Endothelial cell of umbilical vein (primary cell): Measurements from ENCODE around the gene ZNF283. TPM values are rescaled to one million over a fixed set of nuclear protein-coding genes. Genes with fewer than 3 reads are reported as not detected.

ENCODE experiments used
- BruUV-seq: library from RNA; stranded (reverse); fragments of 400-500 nt; replicated peaks from 2 replicates; lab custom pipeline; 2021; lab: Mats Ljungman, UMichigan
- CTCF ChIA-PET: fragments of 300-600, 350-600 bp; sonication (Branson Sonifier 250); formaldehyde crosslinking; loops from one replicate; lab custom pipeline; 2021; ENCODE audit warnings: antibody characterized with exemption, inconsistent platforms; lab: Charles Lee
- POLR2A ChIA-PET: fragments of 300-600, 350-600 bp; sonication (Branson Sonifier 250); formaldehyde crosslinking; loops from one replicate; lab custom pipeline; 2021; ENCODE audit warnings: antibody characterized with exemption, inconsistent platforms; lab: Charles Lee
- DNase-seq: peaks from one replicate; pipeline ENCODE4 v3.0.0-alpha.2; 2011; ENCODE audit warnings: low read depth, low spot score
- FAIRE-seq: peaks from 2 replicates; lab custom pipeline; 2011; peaks lifted over from hg19 to GRCh38; lab: Jason Lieb, UNC
- H2AFZ ChIP-seq: 2 replicates; pipeline ENCODE4 v1.6.0; 2012; ENCODE audit warnings: low read depth, low read length, control low read depth, inconsistent platforms
- H3K27ac ChIP-seq: 2 replicates; pipeline ENCODE4 v1.5.1; 2011; ENCODE audit warnings: low read depth, mild to moderate bottlenecking, control low read depth, low read length, moderate library complexity; ENCODE audit not compliant: insufficient read depth
- H3K27me3 ChIP-seq, 2 experiments: 2 replicates each; pipeline versions ENCODE4 v1.6.0 to v1.6.1; 2011; ENCODE audit warnings: low read length in 2 of 2, mixed read lengths in 1 of 2; ENCODE audit not compliant: control insufficient read depth in 2 of 2, insufficient read depth in 2 of 2
- H3K36me3 ChIP-seq, 2 experiments: 2 replicates in 1 of 2; 3 replicates in 1 of 2; pipeline ENCODE4 v1.5.1; 2011; ENCODE audit warnings: low read length in 2 of 2, mild to moderate bottlenecking in 1 of 2, moderate library complexity in 1 of 2; ENCODE audit not compliant: control insufficient read depth in 2 of 2, insufficient read depth in 2 of 2; ENCODE audit errors: extremely low read depth in 1 of 2
- H3K4me1 ChIP-seq: 3 replicates; pipeline ENCODE4 v1.5.1; 2011; ENCODE audit warnings: mild to moderate bottlenecking, low read length; ENCODE audit not compliant: control insufficient read depth, insufficient read depth; ENCODE audit errors: extremely low read depth
- H3K4me2 ChIP-seq: 2 replicates; pipeline ENCODE4 v1.6.1; 2011; ENCODE audit warnings: low read length, control low read depth, mixed read lengths; ENCODE audit not compliant: insufficient read depth
- H3K4me3 ChIP-seq, 3 experiments: fragments of 200-600 bp in 1 of 3; sonication (generic), shearing (Covaris generic) in 1 of 3; replicated peaks in 1 of 3; 2 replicates each; pipeline ENCODE4 v1.5.1; 2011 to 2016; ENCODE audit warnings: control low read depth in 3 of 3, low read length in 3 of 3, mild to moderate bottlenecking in 2 of 3, inconsistent platforms in 1 of 3, low read depth in 1 of 3, moderate library complexity in 1 of 3; ENCODE audit not compliant: insufficient read depth in 1 of 3
- H3K79me2 ChIP-seq: 2 replicates; pipeline ENCODE4 v1.6.0; 2012; ENCODE audit warnings: low read length, inconsistent platforms; ENCODE audit not compliant: control insufficient read depth, insufficient read depth
- H3K9ac ChIP-seq: replicated peaks from 2 replicates; pipeline ENCODE3; 2011; ENCODE audit warnings: low read length, control low read depth; ENCODE audit not compliant: insufficient read depth; ENCODE audit errors: extremely low read depth
- H3K9me1 ChIP-seq: replicated peaks from 3 replicates; pipeline ENCODE4 v1.6.0; 2011; ENCODE audit warnings: mild to moderate bottlenecking, low read length; ENCODE audit not compliant: control insufficient read depth, insufficient read depth; ENCODE audit errors: extremely low read depth
- H3K9me3 ChIP-seq: replicated peaks from 2 replicates; pipeline ENCODE4 v1.5.1; 2012; ENCODE audit warnings: low read length, inconsistent platforms; ENCODE audit not compliant: control insufficient read depth, insufficient read depth
- H4K20me1 ChIP-seq: replicated peaks from 2 replicates; pipeline ENCODE3; 2011; ENCODE audit warnings: mild to moderate bottlenecking, low read length; ENCODE audit not compliant: control insufficient read depth, insufficient read depth; ENCODE audit errors: extremely low read depth
- CTCF ChIP-seq, 2 donors: IDR thresholded peaks; 1 replicate in 1 of 2; 2 replicates in 1 of 2; pipeline ENCODE4 v1.5.1; 2011; ENCODE audit warnings: low read length in 2 of 2, mild to moderate bottlenecking in 2 of 2, moderate library complexity in 2 of 2, control low read depth in 1 of 2, inconsistent platforms in 1 of 2, low read depth in 1 of 2; ENCODE audit not compliant: insufficient read depth in 1 of 2; ENCODE audit errors: extremely low read depth in 1 of 2
- EZH2 ChIP-seq: IDR thresholded peaks from 2 replicates; pipeline ENCODE4 v1.6.1; 2012; ENCODE audit warnings: borderline replicate concordance, low read depth, mild to moderate bottlenecking, moderate library complexity, low read length, inconsistent platforms; ENCODE audit not compliant: severe bottlenecking
- FOS ChIP-seq: IDR thresholded peaks from 2 replicates; pipeline ENCODE4 v1.6.1; 2011; ENCODE audit warnings: mild to moderate bottlenecking, low read length, moderate library complexity, borderline replicate concordance; ENCODE audit not compliant: insufficient read depth
- GATA2 ChIP-seq: IDR thresholded peaks from 2 replicates; pipeline ENCODE4 v1.7.0; 2011; ENCODE audit warnings: low read depth, mild to moderate bottlenecking, moderate library complexity, mixed read lengths, low read length; ENCODE audit not compliant: insufficient read length, insufficient read depth
- JUN ChIP-seq: IDR thresholded peaks from 2 replicates; pipeline ENCODE4 v1.6.1; 2011; ENCODE audit warnings: borderline replicate concordance, low read depth; ENCODE audit not compliant: insufficient read length, insufficient read depth
- MAX ChIP-seq: IDR thresholded peaks from 2 replicates; pipeline ENCODE4 v1.6.1; 2011; ENCODE audit not compliant: insufficient read depth, insufficient read length
- MYC ChIP-seq: IDR thresholded peaks from one replicate; pipeline ENCODE4 v1.6.1; 2011; ENCODE audit warnings: mild to moderate bottlenecking, low read depth, low read length
- POLR2A ChIP-seq: IDR thresholded peaks from 2 replicates; pipeline ENCODE4 v1.6.1; 2012; ENCODE audit warnings: low read depth, mild to moderate bottlenecking, control low read depth, low read length
- POLR2AphosphoS5 ChIP-seq: IDR thresholded peaks from 2 replicates; pipeline ENCODE4 v1.6.1; 2012; ENCODE audit warnings: low read depth, mild to moderate bottlenecking, control low read depth, low read length, moderate library complexity; ENCODE audit not compliant: insufficient read depth
- dilution Hi-C: fragments of 300-500 bp; cut with MboI; formaldehyde crosslinking; loops from one replicate; pipeline ENCODE4 v1.15.0; 2019; ENCODE audit warnings: low sequenced_read_pairs; ENCODE audit not compliant: extremely low pct_ligation_motif_present
- intact Hi-C: fragments of 100-400 bp; cut with micrococcal nuclease; formaldehyde crosslinking; loops from one replicate; pipeline ENCODE4 v1.10.0; 2022
- polyA plus RNA-seq, 4 experiments: library from polyadenylated mRNA; depleted of rRNA in 3 of 4; stranded (reverse) in 3 of 4; unstranded in 1 of 4; fragments of >200 nt; gene quantifications; 2 replicates each; pipeline versions ENCODE4 v1.2.1 to v1.2.3, GENCODE V29; 2011 to 2012; ENCODE audit warnings: missing spikeins in 1 of 4
- total RNA-seq: library from RNA; stranded (reverse); gene quantifications from 2 replicates; pipeline ENCODE4 v1.2.3, GENCODE V29; 2021

ZNF283 gene
- total and polyA plus RNA-seq, 2 donors (not counting 3 experiments of a cell fraction or from before 2014, with no cell fraction given), result 1.9 to 10.7 TPM

GRCh38 chr19:43783636-43784035, 43.5 kb upstream of the ZNF283 start:
- H3K9me3 ChIP-seq, result no peaks in the 10 kb centered on the region
- H3K4me1 ChIP-seq, result peaks cover 20% of the 10 kb centered on the region
- no peaks in the 10 kb centered on the region for H3K79me2 ChIP-seq
- no peak for TF ChIP-seq JUN
- TF ChIP-seq GATA2, result no peak
- no peak for TF ChIP-seq MYC
- TF ChIP-seq POLR2AphosphoS5, result no peak
- TF ChIP-seq POLR2A, result no peak
- no peak for TF ChIP-seq MAX
- TF ChIP-seq EZH2, result no peak
- no peak for TF ChIP-seq FOS
- no peak for TF ChIP-seq CTCF (IDR thresholded peaks at IDR 0.05; ENCODE audit: extremely low read depth in 1 of 2, insufficient read depth in 1 of 2, low read depth in 1 of 2, low read length in 2 of 2)
- H3K9me1 ChIP-seq, result no peaks in the 10 kb centered on the region
- intact Hi-C loops (no loop called here), dilution Hi-C loops (no loop called here)
- no peak overlapping the region for H3K4me3 ChIP-seq
- H3K36me3 ChIP-seq, result no peaks in the 10 kb centered on the region
- H4K20me1 ChIP-seq, result no peaks in the 10 kb centered on the region
- H3K9ac ChIP-seq, result no peak overlapping the region
- no peak overlapping the region for H2AFZ ChIP-seq
- no peak for FAIRE-seq
- ChIA-PET CTCF (interaction anchor here (2.3 kb wide), 1 partner anchor 38 kb away, joined by 113 read pairs; no protein-coding TSS in a partner anchor), POLR2A (interaction anchor here (0.7 kb wide), 1 partner anchor 43 kb away, joined by 4 read pairs; no protein-coding TSS in a partner anchor)
- BruUV-seq, result no TSS peak
- DNase-seq, result no peak
- no peak overlapping the region for H3K27ac ChIP-seq
- H3K4me2 ChIP-seq, result no peak overlapping the region
- H3K27me3 ChIP-seq, result no peaks in the 10 kb centered on the region
